Neural cell (in vitro differentiated cells): ENCODE results near the gene SERINC2.

Experiments used
- EP300 ChIP-seq: fragments of 450-650 bp; conservative IDR thresholded peaks from 2 replicates; pipeline ENCODE4 v1.6.1; 2014; ENCODE audit warnings: antibody characterized with exemption, mild to moderate bottlenecking, moderate library complexity; ENCODE audit not compliant: poor library complexity, severe bottlenecking
- EZH2 ChIP-seq: fragments of 200-600, 300-800 bp; shearing (Covaris generic), sonication (generic); IDR thresholded peaks from 2 replicates; pipeline ENCODE4 v1.6.1; 2014; ENCODE audit warnings: antibody characterized with exemption, low read length, borderline replicate concordance, mild to moderate bottlenecking; ENCODE audit not compliant: insufficient read depth, poor library complexity, severe bottlenecking
- MXI1 ChIP-seq: fragments of 450-650 bp; conservative IDR thresholded peaks from 2 replicates; pipeline ENCODE4 v1.6.1; 2014; ENCODE audit warnings: antibody characterized with exemption, mild to moderate bottlenecking; ENCODE audit not compliant: poor library complexity, severe bottlenecking
- POLR2AphosphoS5 ChIP-seq: IDR thresholded peaks from 2 replicates; pipeline ENCODE4 v1.6.1; 2012
- RAD21 ChIP-seq: fragments of 450-650 bp; conservative IDR thresholded peaks from 2 replicates; pipeline ENCODE4 v1.6.1; 2014; ENCODE audit warnings: antibody characterized with exemption, mild to moderate bottlenecking, moderate library complexity
- SMC3 ChIP-seq: fragments of 450-650 bp; conservative IDR thresholded peaks from 2 replicates; pipeline ENCODE4 v1.6.1; 2014; ENCODE audit warnings: antibody characterized with exemption, mild to moderate bottlenecking, moderate library complexity; ENCODE audit not compliant: poor library complexity
- TAF1 ChIP-seq: IDR thresholded peaks from 2 replicates; pipeline ENCODE4 v1.6.1; 2012; ENCODE audit warnings: low read depth
- TF ChIP-seq, protein P1 (sequence below): fragments of 450-650 bp; IDR thresholded peaks from 2 replicates; pipeline ENCODE4 v1.5.1; 2014; ENCODE audit warnings: antibody characterized with exemption, mild to moderate bottlenecking, moderate library complexity; ENCODE audit not compliant: poor library complexity, severe bottlenecking
- TF ChIP-seq, protein P2 (sequence below): IDR thresholded peaks from 2 replicates; pipeline ENCODE4 v1.6.1; 2012; ENCODE audit warnings: borderline replicate concordance

DNA sequence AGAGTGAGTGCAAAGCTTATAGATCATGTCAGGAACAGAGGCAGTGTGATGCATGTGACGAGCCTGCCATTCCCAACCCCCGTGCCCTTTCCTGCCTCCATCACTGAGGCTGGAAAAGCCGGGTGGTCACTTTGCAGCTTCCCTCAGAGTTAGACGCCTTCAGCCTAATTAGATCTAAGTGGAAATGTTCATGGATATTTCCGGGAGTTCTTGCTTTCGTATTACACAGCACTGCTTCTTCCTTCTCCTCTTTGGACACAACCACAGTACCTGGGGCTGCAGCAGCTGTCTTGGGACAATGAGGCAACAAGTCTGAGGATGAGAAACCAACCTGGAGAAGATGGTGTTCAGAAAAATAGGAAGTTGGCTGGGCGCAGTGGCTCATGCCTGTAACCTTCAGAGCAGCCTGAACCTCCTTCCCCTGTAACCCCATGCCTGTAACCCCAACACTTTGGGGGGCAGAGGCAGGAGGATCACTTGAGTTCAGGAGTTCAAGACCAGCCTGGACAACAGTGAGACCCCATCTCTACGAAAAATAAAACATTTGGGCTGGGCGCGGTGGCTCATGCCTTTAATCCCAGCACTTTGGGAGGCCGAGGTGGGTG is 24.5 kb downstream of the SERINC2 start:
- TF ChIP-seq EP300 (no peak), EZH2 (no peak), TAF1 (no peak), POLR2AphosphoS5 (no peak), RAD21 (no peak), MXI1 (no peak), SMC3 (no peak)
- TF ChIP-seq, protein P1, sequence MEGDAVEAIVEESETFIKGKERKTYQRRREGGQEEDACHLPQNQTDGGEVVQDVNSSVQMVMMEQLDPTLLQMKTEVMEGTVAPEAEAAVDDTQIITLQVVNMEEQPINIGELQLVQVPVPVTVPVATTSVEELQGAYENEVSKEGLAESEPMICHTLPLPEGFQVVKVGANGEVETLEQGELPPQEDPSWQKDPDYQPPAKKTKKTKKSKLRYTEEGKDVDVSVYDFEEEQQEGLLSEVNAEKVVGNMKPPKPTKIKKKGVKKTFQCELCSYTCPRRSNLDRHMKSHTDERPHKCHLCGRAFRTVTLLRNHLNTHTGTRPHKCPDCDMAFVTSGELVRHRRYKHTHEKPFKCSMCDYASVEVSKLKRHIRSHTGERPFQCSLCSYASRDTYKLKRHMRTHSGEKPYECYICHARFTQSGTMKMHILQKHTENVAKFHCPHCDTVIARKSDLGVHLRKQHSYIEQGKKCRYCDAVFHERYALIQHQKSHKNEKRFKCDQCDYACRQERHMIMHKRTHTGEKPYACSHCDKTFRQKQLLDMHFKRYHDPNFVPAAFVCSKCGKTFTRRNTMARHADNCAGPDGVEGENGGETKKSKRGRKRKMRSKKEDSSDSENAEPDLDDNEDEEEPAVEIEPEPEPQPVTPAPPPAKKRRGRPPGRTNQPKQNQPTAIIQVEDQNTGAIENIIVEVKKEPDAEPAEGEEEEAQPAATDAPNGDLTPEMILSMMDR, result no peak
- TF ChIP-seq, protein P2, sequence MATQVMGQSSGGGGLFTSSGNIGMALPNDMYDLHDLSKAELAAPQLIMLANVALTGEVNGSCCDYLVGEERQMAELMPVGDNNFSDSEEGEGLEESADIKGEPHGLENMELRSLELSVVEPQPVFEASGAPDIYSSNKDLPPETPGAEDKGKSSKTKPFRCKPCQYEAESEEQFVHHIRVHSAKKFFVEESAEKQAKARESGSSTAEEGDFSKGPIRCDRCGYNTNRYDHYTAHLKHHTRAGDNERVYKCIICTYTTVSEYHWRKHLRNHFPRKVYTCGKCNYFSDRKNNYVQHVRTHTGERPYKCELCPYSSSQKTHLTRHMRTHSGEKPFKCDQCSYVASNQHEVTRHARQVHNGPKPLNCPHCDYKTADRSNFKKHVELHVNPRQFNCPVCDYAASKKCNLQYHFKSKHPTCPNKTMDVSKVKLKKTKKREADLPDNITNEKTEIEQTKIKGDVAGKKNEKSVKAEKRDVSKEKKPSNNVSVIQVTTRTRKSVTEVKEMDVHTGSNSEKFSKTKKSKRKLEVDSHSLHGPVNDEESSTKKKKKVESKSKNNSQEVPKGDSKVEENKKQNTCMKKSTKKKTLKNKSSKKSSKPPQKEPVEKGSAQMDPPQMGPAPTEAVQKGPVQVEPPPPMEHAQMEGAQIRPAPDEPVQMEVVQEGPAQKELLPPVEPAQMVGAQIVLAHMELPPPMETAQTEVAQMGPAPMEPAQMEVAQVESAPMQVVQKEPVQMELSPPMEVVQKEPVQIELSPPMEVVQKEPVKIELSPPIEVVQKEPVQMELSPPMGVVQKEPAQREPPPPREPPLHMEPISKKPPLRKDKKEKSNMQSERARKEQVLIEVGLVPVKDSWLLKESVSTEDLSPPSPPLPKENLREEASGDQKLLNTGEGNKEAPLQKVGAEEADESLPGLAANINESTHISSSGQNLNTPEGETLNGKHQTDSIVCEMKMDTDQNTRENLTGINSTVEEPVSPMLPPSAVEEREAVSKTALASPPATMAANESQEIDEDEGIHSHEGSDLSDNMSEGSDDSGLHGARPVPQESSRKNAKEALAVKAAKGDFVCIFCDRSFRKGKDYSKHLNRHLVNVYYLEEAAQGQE, result no peak
